Measurements from ENCODE around the gene EHMT1. TPM values are rescaled to one million over a fixed set of nuclear protein-coding genes. Genes with fewer than 3 reads are reported as not detected.

The EHMT1 gene
- total RNA-seq, 1 experiment from 2014 or later = 112 TPM

GRCh38 chr9:137650259-137650658, 31.5 kb downstream of the EHMT1 start:
- H3K4me3 Mint-ChIP-seq = no peak overlapping the region
- WGBS (ENCODE audit: extremely low coverage, insufficient read length, low lambda C conversion rate) = no CpG with 5 or more reads among the region's 2 CpGs
- H3K27ac Mint-ChIP-seq = no peak overlapping the region; a peak in 1 of 7 replicates
- no peak overlapping the region for H3K4me2 ChIP-seq (ENCODE audit: insufficient read depth, insufficient read length, low read length)
- H4K8ac ChIP-seq (replicated peaks; ENCODE audit: insufficient read length, low read depth, low read length) = no peak overlapping the region
- H3K9me3 Mint-ChIP-seq = no peaks in the 10 kb centered on the region
- no peak overlapping the region for H3K14ac ChIP-seq (ENCODE audit: insufficient read depth, low read length)
- H3K79me2 ChIP-seq (ENCODE audit: insufficient read depth, low read length) = peaks cover 35% of the 10 kb centered on the region; the same call in 1 of the 2 replicates
- no peak overlapping the region for H4K91ac ChIP-seq (ENCODE audit: insufficient read length, low read depth, low read length)
- no peak overlapping the region for H4K5ac ChIP-seq (ENCODE audit: insufficient read length, low read depth, low read length)
- no peaks in the 10 kb centered on the region for H3K9me3 ChIP-seq (ENCODE audit: control insufficient read depth, low read depth, low read length)
- no peak overlapping the region for H2BK5ac ChIP-seq (ENCODE audit: insufficient read length, low read length)
- no peak for DNase-seq
- H3K18ac ChIP-seq (ENCODE audit: insufficient read length, low read depth, low read length) = no peak overlapping the region
- H2BK120ac ChIP-seq (ENCODE audit: low read depth, low read length, poor library complexity, severe bottlenecking) = no peak overlapping the region
- H3K9ac ChIP-seq (ENCODE audit: extremely low read depth, insufficient read length, low read length) = no peak overlapping the region
- H3K4ac ChIP-seq (ENCODE audit: low read depth, low read length) = no peak overlapping the region
- peaks cover 19 to 23% of the 10 kb centered on the region in 2 experiments for H3K4me1 Mint-ChIP-seq
- no peak overlapping the region for H2BK15ac ChIP-seq (ENCODE audit: low read depth, low read length)
- no peaks in the 10 kb centered on the region for H3K27me3 Mint-ChIP-seq (ENCODE audit: low read depth)
- H3K56ac ChIP-seq (ENCODE audit: insufficient read length, low read depth, low read length) = no peak overlapping the region
- no peaks in the 10 kb centered on the region for H3K27me3 ChIP-seq (ENCODE audit: insufficient read depth, low read length)
- no peak overlapping the region for H3K23ac ChIP-seq (ENCODE audit: insufficient read length, low read depth, low read length)
- H2BK20ac ChIP-seq (ENCODE audit: low read depth, low read length, poor library complexity, severe bottlenecking) = no peak overlapping the region
- H3K27ac ChIP-seq (ENCODE audit: insufficient read length, low read depth, low read length) = no peak overlapping the region
- no peak overlapping the region for H2BK12ac ChIP-seq (ENCODE audit: insufficient read length, low read depth, low read length)
- H3T11ph ChIP-seq (ENCODE audit: low read length) = no peak overlapping the region
- H3K23me2 ChIP-seq (ENCODE audit: insufficient read length, low read depth, low read length, poor library complexity, severe bottlenecking) = no peaks in the 10 kb centered on the region
- no peak for TF ChIP-seq CTCF (conservative IDR thresholded peaks at IDR 0.05)
- no peak overlapping the region for H2AK5ac ChIP-seq (ENCODE audit: insufficient read length, low read length)
- H4K20me1 ChIP-seq (ENCODE audit: control insufficient read depth, insufficient read depth, insufficient read length) = peaks cover 2% of the 10 kb centered on the region
- peaks cover 15% of the 10 kb centered on the region for H3K79me1 ChIP-seq (ENCODE audit: insufficient read depth, low read depth, low read length, poor library complexity, severe bottlenecking)
- H2AFZ ChIP-seq (ENCODE audit: low read length) = no peak overlapping the region
- H3K36me3 Mint-ChIP-seq (ENCODE audit: insufficient read depth in 1 of 3, low read depth in 3 of 3) = peaks cover 12 to 38% (median 17%) of the 10 kb centered on the region in 3 experiments; a peak in 6 of 7 replicates
- H3K4me1 ChIP-seq (ENCODE audit: insufficient read depth, low read length) = no peaks in the 10 kb centered on the region; the same call in 1 of the 2 replicates

All from H9 (cell line).